Parathyroid adenoma (tissue), 2 donors: ENCODE measurements around the gene ACAA2.
"Not testable (repeated sequence)": the region's sequence is repeated elsewhere in the genome, so short reads cannot be mapped to it uniquely, and the experiment has no call there.

Experiments used
- H2AFZ ChIP-seq: fragments of 300-600 bp; sonication (generic); one replicate; pipeline ENCODE4 v1.7.0; 2017; ENCODE audit warnings: antibody characterized with exemption, mild to moderate bottlenecking
- H3K27ac ChIP-seq: fragments of 300-600 bp; sonication (generic); one replicate; pipeline ENCODE4 v1.7.0; 2017
- H3K27me3 ChIP-seq: fragments of 300-600 bp; sonication (generic); one replicate; pipeline ENCODE4 v1.7.0; 2017; ENCODE audit warnings: low read length; ENCODE audit not compliant: control insufficient read depth, insufficient read depth
- H3K36me3 ChIP-seq: fragments of 300-600 bp; sonication (generic); one replicate; pipeline ENCODE4 v1.7.0; 2017; ENCODE audit warnings: low read length; ENCODE audit not compliant: control insufficient read depth, insufficient read depth
- H3K4me1 ChIP-seq: fragments of 300-600 bp; sonication (generic); one replicate; pipeline ENCODE4 v1.7.0; 2017; ENCODE audit warnings: control low read depth
- H3K4me2 ChIP-seq: fragments of 300-600 bp; sonication (generic); one replicate; pipeline ENCODE4 v1.7.0; 2017; ENCODE audit warnings: low read length
- H3K4me3 ChIP-seq: fragments of 300-600 bp; sonication (generic); one replicate; pipeline ENCODE4 v1.7.0; 2017; ENCODE audit warnings: low read depth, low read length
- H3K79me2 ChIP-seq: fragments of 300-600 bp; sonication (generic); one replicate; pipeline ENCODE4 v1.7.0; 2017; ENCODE audit warnings: control low read depth
- H3K9ac ChIP-seq: fragments of 300-600 bp; sonication (generic); one replicate; pipeline ENCODE4 v1.7.0; 2017; ENCODE audit warnings: mild to moderate bottlenecking
- H3K9me3 ChIP-seq: fragments of 300-600 bp; sonication (generic); one replicate; pipeline ENCODE4 v1.7.0; 2017; ENCODE audit warnings: low read length; ENCODE audit not compliant: control insufficient read depth
- TF ChIP-seq, protein P1 (sequence below): fragments of 300-600 bp; sonication (generic); IDR thresholded peaks from one replicate; pipeline ENCODE4 v1.7.0; 2017; ENCODE audit warnings: antibody characterized with exemption, mild to moderate bottlenecking
- donor health status: primary hyperparathyroidism.

The ACAA2 gene

DNA sequence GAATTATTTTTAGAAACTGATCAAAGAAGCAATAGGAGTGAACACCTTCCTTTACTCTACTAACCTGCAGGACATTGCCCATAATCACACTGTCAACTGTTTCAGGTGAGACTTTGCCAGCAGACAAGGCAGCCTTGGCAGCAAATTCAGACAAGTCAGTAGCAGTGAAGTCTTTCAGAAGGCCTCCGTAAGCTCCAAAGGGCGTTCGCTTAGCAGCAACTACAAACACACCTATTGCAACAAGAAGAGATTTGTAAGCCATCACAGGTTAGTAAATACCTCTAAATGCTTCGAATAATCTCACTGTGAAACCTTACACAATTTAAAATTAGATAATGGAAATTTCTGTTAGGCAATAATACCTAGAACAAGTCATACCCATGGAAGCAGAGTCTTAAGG is 10.7 kb downstream of the ACAA2 start:
- Histone ChIP-seq H3K4me3 (no peak overlapping the region), H3K27ac (no peak overlapping the region), H3K4me1 (no peaks in the 10 kb centered on the region), H3K4me2 (no peak overlapping the region), H2AFZ (no peak overlapping the region), H3K9ac (no peak overlapping the region), H3K27me3 (no peaks in the 10 kb centered on the region), H3K36me3 (no peaks in the 10 kb centered on the region), H3K9me3 (no peaks in the 10 kb centered on the region), H3K79me2 (peaks cover 8% of the 10 kb centered on the region)
- TF ChIP-seq, protein P1, sequence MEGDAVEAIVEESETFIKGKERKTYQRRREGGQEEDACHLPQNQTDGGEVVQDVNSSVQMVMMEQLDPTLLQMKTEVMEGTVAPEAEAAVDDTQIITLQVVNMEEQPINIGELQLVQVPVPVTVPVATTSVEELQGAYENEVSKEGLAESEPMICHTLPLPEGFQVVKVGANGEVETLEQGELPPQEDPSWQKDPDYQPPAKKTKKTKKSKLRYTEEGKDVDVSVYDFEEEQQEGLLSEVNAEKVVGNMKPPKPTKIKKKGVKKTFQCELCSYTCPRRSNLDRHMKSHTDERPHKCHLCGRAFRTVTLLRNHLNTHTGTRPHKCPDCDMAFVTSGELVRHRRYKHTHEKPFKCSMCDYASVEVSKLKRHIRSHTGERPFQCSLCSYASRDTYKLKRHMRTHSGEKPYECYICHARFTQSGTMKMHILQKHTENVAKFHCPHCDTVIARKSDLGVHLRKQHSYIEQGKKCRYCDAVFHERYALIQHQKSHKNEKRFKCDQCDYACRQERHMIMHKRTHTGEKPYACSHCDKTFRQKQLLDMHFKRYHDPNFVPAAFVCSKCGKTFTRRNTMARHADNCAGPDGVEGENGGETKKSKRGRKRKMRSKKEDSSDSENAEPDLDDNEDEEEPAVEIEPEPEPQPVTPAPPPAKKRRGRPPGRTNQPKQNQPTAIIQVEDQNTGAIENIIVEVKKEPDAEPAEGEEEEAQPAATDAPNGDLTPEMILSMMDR = no peak

DNA sequence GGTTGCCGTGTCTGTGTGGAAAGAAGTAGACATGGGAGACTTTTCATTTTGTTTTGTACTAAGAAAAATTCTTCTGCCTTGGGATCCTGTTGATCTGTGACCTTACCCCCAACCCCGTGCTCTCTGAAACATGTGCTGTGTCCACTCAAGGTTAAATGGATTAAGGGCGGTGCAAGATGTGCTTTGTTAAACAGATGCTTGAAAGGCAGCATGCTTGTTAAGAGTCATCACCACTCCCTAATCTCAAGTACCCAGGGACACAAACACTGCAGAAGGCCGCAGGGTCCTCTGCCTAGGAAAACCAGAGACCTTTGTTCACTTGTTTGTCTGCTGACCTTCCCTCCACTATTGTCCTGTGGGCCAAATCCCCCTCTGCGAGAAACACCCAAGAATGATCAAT is 12.8 kb downstream of the ACAA2 start:
- not testable (repeated sequence) for H3K9me3 ChIP-seq, H3K79me2 ChIP-seq, H3K4me1 ChIP-seq, H2AFZ ChIP-seq, H3K9ac ChIP-seq, H3K27ac ChIP-seq, H3K4me3 ChIP-seq, H3K36me3 ChIP-seq, H3K4me2 ChIP-seq, H3K27me3 ChIP-seq

DNA sequence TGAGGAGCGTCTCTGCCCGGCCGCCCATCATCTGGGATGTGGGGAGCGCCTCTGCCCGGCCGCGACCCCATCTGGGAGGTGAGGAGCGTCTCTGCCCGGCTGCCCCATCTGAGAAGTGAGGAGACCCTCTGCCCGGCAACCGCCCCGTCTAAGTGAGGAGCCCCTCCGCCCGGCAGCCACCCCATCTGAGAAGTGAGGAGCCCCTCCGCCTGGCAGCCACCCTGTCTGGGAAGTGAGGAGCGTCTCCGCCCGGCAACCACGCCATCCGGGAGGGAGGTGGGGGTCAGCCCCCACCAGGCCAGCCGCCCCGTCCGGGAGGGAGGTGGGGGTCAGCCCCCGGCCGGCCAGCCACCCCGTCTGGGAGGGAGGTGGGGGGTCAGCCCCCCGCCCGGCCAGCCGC is 13.5 kb downstream of the ACAA2 start:
- not testable (repeated sequence) for H3K27me3 ChIP-seq, H3K9me3 ChIP-seq, H3K27ac ChIP-seq, H3K4me2 ChIP-seq, H3K9ac ChIP-seq, H3K4me1 ChIP-seq, H3K4me3 ChIP-seq, H2AFZ ChIP-seq, H3K79me2 ChIP-seq, H3K36me3 ChIP-seq

DNA sequence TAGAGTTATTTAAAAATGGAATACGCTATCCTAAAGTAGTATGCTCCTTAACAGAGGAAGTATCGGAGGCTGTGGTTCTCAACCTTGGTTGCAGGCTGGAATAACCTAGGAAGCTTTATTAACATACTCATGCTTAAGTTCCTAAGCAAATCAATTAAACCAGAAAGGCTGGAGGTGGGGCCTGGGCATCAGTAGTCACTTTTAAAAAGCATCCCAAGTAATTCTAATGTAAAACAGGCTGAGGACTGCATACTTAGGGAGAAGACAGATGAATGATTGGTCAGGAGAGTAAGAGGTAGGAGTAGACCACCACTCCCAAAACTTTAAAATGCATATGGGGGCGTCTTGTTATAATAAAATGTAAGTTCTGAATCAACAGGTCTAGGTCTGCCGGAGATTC is 15.3 kb downstream of the ACAA2 start:
- no peak overlapping the region for H3K9ac ChIP-seq
- no peaks in the 10 kb centered on the region for H3K4me1 ChIP-seq
- H3K9me3 ChIP-seq = no peaks in the 10 kb centered on the region
- no peak overlapping the region for H3K4me3 ChIP-seq
- H3K4me2 ChIP-seq = no peak overlapping the region
- no peak overlapping the region for H3K27ac ChIP-seq
- H3K79me2 ChIP-seq = no peaks in the 10 kb centered on the region
- H3K27me3 ChIP-seq = no peaks in the 10 kb centered on the region
- TF ChIP-seq, protein P1 = no peak
- H3K36me3 ChIP-seq = no peaks in the 10 kb centered on the region
- no peak overlapping the region for H2AFZ ChIP-seq

DNA sequence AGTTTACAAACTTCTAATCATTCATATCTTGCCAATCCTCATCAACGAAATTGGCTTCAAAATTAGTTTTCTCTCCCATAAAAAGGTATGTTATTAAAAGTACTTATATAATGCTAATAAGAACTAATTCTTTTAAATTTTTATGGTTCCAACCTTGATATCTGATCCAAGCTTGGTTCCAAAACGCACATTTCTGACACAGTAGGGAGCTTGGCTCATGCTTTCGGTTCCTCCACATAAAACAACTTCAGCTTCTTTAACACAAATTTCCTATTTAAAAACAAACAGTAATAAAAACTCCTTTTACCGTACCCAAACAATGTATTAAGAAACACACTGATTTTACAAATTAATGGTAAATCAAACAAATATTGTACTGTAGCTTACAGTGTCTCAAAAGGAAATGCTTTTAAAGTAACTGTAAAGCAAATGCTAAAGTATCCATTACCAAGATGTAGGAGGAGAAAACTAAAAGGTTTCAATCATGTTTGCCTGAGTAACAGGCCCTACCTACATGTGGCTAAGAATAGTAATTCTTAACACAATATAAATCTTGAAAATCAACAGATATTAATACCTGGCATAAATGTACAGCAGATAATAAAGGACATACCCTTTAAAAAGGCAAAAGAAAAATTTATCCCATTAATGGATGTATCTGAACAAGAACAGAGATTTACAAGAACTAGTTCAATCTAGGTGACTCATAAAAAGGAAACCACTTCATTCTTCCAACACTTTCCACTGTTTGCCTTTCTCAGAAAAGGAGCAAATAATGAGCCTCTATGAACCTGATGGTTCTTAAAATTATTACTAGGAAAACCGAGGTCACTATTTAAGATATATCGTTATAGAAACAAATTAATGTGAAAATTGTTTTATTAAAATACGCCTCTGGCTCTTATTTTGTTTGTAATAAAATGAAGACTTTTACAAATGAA is 17.5 kb downstream of the ACAA2 start:
- H3K27ac ChIP-seq = no peak overlapping the region
- no peak overlapping the region for H2AFZ ChIP-seq
- no peak overlapping the region for H3K4me3 ChIP-seq
- no peak overlapping the region for H3K4me2 ChIP-seq
- H3K36me3 ChIP-seq = no peaks in the 10 kb centered on the region
- H3K4me1 ChIP-seq = no peaks in the 10 kb centered on the region
- H3K27me3 ChIP-seq = no peaks in the 10 kb centered on the region
- no peak overlapping the region for H3K9ac ChIP-seq
- TF ChIP-seq, protein P1 = no peak
- no peaks in the 10 kb centered on the region for H3K79me2 ChIP-seq
- H3K9me3 ChIP-seq = no peaks in the 10 kb centered on the region
